Hypothalamus (tissue), 51 donors: ENCODE results near the gene IGSF22.

Experiments used
- DNase-seq, 51 donors: peaks; one replicate each; lab custom pipeline; 2025; lab: John Stamatoyannopoulos, UW

Gene IGSF22

DNA sequence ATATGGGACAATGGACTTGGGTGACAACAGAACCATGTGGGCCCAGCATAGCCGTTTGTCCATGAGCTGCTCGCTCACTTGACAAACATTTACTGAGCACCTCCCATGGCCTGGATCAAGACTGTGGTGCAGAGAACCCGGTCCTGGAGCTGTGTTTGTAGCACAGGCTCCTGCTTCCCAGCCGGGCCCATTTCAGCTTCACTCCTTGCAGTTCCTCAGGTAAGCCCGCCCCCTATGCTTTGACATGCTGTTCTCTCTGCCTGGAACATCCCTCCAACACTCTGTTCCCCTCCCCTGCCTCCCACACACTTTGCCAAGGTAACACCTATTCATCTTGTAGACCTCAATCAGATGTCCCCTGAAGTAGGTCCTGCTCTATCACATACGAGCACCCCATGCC is 19.3 kb upstream of the IGSF22 start:
- peak in 2 of 51 donors; percentile 39 to 45 for DNase-seq

DNA sequence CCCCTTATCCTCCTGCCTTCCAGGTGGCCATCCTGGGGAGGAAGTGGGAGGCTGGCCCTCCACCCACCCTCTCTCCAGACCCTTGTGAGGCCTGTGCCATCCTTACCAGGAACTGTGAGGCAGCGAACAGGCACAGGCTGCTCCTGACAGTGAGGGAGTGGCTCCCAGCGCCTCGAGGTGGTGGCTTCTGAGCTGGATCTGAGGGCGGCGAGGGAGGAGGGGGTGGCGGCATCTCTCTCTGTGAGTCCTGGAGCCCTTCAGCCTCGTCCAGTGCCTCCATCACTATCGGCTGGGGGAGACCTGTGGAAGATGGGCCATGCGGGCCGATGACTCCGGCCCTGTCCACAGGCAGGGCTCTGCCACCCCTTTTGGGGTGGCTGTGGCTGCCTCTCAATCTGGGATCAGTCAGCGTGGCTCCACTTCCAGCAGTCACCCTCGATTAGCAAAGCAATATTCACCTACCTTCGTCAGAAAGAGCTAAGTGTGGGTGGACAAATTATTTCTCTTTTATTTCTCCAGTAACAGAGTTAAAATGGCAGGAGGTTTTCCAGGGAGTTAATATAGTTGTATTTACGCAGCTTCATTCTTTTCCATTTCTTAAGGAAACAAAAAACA is 18.0 kb upstream of the IGSF22 start:
- peak in 1 of 51 donors; percentile 64 for DNase-seq

DNA sequence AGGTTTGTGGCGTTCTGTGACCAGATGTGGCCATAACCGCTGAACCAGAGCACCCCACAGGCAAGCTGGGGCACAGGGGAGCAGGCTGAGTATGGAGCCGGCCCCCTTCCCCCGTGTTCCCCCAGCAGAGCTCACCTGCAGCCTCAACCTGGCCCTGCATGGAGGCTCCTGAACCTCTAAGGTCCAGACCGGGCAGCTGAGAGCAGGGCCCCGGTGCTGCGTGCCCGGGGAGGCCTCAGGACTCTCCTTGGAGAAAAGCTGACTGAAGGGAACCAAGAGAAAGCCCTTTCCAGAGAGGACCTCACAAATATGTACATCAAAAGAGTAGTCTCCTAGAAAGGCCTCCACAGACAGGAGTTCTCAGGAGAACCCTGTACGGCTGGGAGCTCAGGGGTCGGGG is 17.4 kb upstream of the IGSF22 start:
- DNase-seq, result no peak

DNA sequence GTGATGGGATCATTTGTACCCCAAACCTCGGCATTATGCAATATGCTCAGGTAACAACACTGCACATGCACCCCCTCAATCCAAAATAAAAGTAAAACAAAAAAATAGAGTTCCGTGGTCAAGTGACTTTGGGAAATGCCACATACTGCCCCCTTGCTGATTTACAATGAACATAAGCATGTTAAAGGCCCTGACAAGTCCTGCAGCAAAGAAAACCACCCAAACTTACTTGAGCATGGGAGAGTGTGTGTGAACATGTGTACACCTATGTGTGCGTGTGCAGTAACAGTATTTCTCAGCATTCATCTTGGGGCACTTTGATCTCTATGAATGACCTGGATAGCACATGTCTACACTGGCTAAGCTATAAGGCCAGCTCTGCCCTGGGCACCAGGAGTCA is 15.8 kb upstream of the IGSF22 start:
- no peak for DNase-seq

DNA sequence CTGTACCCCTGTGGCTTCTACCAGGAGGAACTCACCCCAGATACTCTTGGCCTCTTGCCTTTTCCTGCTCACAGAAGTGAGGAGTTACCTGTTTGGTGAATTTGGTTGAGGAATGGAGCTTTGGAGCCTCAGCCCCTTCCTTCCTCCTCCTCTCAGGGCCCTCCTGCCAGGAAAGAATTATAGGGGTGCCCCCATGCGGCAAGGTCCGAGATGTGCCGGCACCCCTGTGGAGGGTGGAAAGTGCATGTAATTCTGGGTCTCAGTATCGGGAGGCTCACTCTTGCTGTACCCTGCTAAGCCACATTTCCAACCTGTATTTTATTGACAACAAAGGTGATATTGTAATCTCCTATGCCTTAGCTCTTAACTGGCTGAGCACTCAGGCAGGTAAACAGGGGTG is 13.7 kb upstream of the IGSF22 start:
- DNase-seq, result no peak

DNA sequence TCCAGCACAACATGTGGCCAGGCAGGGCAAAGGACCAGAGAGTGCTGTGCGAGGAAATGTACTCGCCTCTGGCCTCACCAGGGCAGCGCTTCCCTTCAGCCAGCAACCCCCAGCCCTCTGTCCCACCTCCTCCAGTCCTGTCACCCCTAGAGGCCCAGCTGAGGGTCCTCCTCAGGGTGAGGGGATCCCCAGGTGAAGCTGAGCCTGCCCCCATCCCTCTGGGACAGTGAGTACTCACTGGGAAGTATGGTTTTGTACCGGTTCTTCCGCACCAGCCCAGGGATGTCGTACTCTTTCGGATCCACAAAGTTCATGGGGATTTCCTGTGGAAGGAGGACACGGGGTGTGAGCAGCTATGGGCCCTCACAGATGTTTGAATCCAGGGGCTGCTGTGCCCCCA is 11.7 kb upstream of the IGSF22 start:
- no peak for DNase-seq

DNA sequence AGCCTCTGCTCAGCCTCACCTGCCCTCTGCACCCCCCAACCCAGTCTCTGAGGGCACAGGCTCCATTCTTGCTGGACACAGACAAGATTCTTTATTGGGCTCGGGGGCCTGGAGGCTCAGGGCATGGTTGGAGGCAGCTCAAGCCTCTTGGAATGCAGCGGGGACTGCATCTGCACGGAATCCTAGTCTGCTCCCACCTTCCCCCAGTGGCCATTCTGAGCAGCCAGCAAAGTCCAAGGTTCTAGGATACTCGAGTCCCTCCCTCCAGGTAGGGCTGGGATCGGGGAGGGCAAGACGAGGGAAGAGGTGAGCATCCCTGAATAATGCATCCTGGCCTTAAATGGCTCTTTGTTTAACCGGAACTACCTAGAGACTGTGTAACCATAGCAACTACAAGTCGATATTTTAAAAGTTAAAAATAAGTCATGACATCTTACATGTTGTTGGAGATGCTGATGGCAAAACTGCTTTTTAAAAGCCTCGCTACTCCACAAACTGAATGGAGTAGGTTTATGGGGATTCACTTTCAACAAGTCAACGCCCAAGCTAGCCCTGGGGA is 10.7 kb upstream of the IGSF22 start:
- peak in 1 of 51 donors; percentile 18 for DNase-seq

DNA sequence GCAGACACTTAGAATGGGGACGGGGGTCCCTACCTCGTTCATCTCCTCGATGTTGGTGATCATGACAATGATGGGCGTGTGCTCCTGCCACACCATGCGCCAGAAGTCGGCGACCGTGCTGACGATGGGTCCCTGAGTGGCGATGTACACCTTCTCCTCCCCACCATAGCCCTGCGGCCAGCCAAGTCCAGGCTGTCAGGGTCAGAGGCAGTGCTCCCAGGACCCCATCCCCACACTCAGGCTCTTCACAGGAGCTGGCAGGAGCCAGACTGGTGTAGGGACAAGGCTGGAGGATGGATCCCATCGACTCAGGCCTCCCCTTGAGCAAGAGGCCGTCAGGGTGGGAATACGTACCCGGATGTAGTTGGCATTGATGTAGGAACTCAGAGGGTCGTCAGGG is 7.2 kb upstream of the IGSF22 start:
- DNase-seq, result no peak

DNA sequence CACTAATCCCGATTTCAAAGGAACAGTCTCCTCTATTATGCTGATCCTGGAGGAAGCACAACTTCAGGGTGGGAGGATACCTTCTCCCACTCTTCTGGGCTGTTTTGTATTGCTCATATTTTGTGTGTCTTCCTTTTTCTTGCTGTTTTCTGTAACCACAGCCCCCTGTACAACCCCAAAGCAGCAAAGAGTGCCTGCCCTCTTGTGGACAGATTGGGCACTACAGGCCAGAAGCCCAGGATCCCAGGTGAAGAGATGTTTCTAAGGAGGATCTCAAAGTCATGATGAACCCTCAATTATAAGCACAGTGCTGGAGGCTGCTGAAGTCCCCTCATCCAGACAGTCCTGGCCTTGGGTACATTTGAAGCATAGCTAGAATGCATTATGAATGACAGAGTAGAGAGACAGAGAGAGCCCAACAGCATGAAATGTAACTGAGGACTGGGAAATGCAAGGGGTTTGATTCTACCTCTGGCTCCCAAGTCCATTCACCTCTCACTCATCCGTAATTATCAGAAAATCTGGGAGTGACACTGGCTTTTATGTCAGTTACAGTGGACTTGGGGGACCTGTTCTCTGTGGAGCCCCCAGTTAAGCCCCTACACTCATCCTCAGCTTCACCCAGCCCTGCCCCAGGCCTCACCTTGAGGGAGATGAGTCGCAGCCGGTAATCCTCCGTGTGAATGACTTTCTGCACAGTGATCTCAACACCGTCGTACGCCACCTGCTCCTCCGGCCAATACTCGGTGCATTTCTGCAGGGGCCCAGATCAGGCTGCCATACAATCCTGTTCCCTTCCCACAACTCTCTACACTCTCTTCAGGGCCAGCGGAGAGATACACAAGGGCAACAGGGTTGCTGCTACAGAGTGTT is 6.2 kb upstream of the IGSF22 start:
- peak in 40 of 51 donors; percentile 6 to 81 (median 38) for DNase-seq

DNA sequence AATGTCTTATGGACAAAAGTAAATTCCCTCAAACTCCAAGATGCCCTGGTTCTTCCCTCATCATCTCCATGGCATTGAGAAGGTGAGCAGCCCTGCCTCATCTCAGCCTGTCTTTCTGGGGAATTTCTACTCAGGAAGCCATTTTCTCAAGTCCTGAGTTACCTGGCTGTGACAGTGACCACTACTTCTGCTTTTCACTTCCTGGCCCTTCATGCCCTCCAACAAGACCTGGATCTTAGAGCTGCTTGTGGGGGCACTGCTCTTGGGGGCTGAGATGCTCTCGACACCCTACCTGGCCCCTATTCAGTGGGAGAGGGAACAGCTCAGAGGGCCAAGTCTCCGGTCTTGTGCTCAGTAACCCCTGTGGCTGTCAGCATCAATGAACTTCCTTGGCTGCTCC is 5.5 kb upstream of the IGSF22 start:
- no peak for DNase-seq

DNA sequence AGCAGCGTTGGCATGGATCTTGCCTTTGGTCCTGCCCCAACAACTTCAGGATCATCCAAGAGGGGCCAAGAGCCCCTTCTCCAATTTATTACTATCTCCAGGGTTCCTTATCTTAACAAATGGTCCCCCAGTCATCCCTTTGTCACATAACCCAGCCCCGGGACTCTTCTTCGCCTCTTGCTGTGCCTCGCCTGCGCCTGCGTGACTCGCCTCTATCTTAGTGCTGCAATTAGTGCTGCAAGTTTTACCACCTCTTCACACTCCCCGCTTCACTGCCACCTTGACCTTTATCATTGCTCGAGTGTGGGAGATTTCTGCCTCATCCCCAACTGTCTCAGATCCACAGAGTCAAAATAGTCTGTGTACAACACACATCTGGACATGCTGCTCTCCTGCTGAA is 4.0 kb upstream of the IGSF22 start:
- no peak for DNase-seq

DNA sequence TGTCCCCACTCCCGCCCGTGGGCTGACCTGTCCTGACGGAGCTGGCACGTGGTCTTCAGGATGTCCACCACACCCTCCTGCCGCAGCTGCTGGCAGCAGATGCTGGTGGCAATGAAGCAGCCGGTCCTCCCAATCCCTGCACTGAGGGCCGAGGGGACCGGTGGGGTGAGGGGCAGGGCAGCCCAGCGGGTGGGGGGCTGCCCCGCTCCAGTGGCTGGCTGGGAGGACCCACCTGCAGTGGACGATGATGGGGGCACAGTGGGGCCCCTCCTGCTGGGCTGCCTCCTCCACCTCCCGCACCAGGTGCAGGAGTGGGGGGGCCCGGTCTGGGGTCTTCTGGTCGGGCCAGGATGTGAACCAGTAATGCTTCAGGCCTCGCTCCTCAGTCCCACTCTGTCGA is 3.4 kb upstream of the IGSF22 start:
- DNase-seq, result no peak

DNA sequence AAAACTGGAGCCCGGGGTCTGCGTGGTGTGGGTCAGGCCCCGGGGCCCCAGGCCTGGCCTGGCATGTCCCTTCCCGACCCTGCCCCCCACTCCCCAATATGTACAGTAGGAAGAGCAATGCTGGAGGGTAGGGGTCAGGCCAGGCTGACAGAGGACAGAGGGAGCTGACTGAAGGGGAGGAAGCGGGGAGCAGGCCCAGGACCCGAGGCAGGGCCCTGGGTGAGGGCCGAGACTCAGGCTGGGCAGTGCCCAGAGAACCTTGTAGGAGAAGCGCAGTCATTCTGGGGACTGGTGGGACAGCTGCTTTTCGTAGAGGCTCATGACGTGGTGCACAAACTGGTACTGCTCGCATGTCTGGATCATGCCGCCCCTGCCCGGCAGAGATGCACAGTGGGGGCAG is 2.7 kb upstream of the IGSF22 start:
- DNase-seq, result no peak

DNA sequence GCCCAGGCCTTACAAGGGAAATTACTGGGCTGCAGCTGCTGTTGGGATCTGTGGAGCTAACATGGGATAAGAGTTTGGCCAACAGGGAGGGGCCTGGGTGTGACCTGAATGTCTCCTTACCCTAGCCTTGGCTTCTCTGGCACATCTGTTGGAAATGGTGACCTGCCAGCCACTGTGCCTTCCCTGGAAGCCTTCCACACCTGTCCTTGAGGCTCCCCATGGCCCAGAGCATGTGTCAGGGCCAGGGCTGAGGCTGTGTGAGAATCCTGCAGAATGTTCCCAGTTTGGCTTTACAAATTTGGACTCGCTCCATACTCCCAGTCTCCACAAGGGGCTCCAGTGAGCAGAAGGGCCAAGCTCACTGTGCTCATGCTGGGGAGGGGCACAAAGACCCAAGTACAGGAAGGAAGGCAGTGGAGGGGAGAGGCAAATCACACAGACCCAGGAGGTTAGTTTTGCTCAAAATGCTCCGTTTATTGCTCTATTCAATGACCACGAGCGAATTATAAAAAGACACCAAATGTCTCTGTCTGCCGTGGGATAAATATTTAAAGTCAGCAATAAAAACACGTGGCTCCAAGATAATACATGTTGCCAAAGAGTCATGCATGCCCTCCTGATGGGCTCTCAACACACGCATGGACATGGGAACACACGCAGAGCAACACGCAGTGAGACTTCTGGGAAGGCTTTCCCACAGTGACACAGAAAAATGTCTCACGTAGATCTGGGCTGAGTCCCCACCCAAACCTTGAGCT is 1.7 kb upstream of the IGSF22 start:
- peak in 14 of 51 donors; percentile 8 to 33 (median 16) for DNase-seq

DNA sequence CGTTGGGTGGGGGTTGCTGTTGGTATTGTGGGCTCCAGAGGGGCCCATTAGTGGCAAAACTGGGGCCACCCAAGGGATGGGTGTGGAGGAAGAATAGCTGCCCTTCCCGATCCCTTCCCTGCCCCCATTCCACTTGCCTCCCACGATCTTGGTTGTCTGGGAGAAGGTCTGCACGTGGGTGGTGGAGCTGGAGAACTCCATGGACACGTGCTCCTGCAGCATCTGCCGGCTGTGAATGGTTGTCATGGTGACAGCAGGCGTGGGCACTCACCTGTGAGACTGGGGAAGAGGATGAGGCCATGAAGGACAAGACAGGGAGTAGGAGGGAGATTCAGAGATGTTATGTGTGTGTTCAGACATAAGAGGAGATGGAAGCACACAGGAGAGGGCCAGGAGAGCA is 2.0 kb downstream of the IGSF22 start:
- DNase-seq, result peak in 21 of 51 donors; percentile 9 to 75 (median 35)

DNA sequence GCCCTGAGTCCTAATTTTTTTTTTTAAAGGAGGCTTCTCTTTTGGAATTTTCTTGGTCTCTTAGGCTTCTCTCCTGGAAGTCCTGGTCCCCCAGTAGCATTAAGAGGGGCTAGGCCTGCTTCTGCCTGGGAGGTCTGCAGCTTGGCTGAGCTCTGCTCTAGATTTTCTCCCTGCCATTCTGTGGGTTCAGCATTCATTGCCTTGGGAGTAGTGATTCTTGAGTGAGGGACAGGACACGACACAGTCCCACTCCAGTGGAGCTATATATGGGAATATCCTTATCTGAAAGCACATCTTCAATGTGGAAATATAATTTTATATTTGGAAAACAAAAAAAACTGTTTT is 3.7 kb downstream of the IGSF22 start:
- no peak for DNase-seq

DNA sequence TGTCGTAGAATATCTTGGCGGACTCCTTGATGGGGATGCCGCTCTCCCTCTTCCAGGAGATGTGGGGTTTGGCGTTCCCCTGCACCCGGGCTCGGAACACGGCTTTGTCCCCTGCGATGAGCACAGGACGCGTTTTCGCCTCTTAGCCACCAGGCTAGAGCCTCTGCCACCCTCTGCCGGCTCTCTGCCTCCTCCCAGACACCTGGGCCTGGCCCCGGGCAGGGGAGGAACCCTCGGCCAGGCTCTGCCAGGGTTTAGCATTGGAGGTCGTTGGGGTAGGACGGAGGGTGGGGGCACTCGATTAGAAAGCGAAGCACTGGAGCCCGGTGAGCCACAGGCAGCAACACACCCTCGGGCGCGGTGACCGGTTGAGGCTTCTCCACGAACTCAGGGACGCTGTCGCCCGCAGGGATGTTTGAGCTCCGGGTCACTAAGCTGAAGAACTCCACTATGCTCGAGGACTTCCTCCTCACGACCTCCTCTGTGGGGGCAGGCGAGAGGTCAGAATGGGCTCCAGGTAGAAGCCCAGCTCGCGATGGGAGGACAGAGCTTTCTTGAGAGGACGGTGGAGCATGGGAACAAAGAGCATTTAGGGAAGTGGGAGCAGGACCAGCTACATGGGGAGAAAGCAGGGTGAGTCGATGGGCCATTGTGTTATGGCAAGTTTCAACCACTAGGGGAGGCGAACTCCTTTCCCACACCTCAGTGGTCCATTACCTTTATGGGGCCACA is 4.3 kb downstream of the IGSF22 start:
- peak in 19 of 51 donors; percentile 9 to 69 (median 36) for DNase-seq

DNA sequence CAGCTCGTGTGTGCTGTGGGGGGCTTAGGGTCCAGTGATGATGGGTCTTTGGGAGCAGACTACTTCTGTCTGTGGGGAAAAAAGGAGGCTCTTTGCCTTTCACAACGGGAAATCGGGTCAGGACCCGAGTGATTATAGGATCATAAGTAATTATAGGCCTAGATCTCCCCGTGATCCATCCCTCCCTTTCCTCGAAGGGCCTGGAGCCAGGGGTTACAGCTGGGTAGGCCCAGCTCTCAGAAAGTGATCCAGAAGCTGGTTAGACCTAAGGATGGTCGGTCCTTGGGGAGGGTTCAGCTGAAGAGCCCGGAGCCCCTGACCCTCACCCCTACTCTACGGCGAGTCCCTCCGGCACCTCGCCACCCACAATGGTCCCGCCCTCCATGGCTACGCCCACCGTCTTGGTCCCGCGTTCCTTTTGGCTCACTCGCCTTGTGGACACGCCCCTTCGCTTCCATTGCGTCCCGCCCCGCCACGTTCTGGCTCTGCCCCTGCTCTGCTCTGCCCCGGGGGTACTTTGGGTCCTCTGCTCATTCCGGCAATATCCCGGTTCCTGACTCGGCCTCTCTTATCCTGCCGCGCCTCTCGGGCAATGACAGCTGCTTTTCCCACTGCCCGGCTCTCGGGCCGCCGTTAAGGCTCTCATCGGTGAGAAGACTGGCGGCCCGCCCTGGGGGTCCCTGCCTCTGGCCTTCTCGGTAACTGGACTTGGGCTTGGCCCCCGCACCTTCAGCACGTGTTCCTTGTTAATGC is 5.0 kb downstream of the IGSF22 start:
- DNase-seq, result peak in 44 of 51 donors; percentile 17 to 82 (median 52)

DNA sequence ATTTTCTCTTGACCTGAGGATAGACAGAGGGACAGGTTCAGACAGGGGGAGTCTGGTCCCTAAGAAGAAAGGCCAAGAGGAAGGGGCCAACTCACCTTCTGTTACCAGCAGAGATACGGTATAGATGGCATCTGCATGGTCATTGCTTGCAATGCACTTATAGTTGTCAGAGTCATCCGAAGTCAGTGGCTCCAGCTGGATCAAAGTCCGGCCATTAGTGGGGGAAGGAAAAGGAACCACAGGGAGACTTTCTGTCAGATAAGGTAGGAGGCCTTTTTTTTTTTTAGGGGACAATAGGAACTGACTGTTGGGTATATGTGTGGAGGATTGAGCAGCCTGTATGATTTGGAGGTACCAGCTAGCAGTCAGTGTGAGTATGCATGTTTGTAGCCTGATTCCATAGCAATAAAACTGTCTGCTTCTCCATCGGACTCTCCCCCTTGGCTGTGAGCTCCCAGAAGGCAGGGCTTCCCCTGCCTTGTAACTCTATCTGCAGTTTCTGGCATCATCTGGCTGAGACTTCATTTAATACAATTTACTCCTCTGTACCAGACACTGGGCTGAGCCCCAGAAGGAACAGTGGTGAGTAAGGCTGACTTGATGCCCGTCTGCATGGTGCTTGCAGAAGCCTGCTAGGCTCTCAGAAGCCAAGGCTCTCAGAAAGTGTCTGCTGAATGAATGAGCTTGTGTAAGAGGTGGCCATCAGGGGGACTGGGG is 5.7 kb downstream of the IGSF22 start:
- peak in 9 of 51 donors; percentile 12 to 50 (median 21) for DNase-seq
